HepG2 (cell line): ENCODE results near the gene TEAD1. TPM values are rescaled to one million over a fixed set of nuclear protein-coding genes. Genes with fewer than 3 reads are reported as not detected.
A peak's percentile ranks its signal among the peaks of the same experiment; 100 is the strongest.

Experiments used
- ARNTL ChIP-seq: sonication (generic); formaldehyde crosslinking; IDR thresholded peaks from 2 replicates; pipeline ENCODE4 v1.4.0; 2020; ENCODE audit warnings: mild to moderate bottlenecking, missing genetic modification reagents
- EP300 ChIP-seq, 3 experiments: sonication (generic) in 1 of 3; formaldehyde crosslinking in 1 of 3; IDR thresholded peaks; 2 replicates each; pipeline versions ENCODE4 v1.5.1 to v1.6.1; 2011 to 2020; ENCODE audit warnings: low read depth in 2 of 3, low read length in 2 of 3, borderline replicate concordance in 1 of 3, improper control_type of control experiment in 1 of 3, mild to moderate bottlenecking in 1 of 3, missing genetic modification reagents in 1 of 3, moderate library complexity in 1 of 3
- GATAD2A ChIP-seq: IDR thresholded peaks from 2 replicates; pipeline ENCODE4 v1.6.1; 2016
- IRF2 ChIP-seq: IDR thresholded peaks from 2 replicates; pipeline ENCODE4 v1.6.1; 2018; ENCODE audit warnings: missing genetic modification reagents, missing compliant biosample characterization
- JARID2 ChIP-seq: sonication (generic); formaldehyde crosslinking; IDR thresholded peaks from 2 replicates; pipeline ENCODE4 v1.8.1; 2023; ENCODE audit warnings: missing genetic modification reagents, inconsistent platforms; ENCODE audit not compliant: insufficient replicate concordance
- KDM4B ChIP-seq: sonication (generic); formaldehyde crosslinking; IDR thresholded peaks from 2 replicates; pipeline ENCODE4 v1.4.0; 2020; ENCODE audit warnings: missing genetic modification reagents
- KLF11 ChIP-seq: IDR thresholded peaks from 2 replicates; pipeline ENCODE4 v1.6.1; 2016; ENCODE audit warnings: missing compliant biosample characterization
- NFE2L1 ChIP-seq: sonication (generic); formaldehyde crosslinking; IDR thresholded peaks from 2 replicates; pipeline ENCODE4 v1.4.0; 2020; ENCODE audit warnings: missing genetic modification reagents, mild to moderate bottlenecking, borderline replicate concordance
- PAWR ChIP-seq: sonication (generic); formaldehyde crosslinking; IDR thresholded peaks from 2 replicates; pipeline ENCODE4 v1.4.0; 2020; ENCODE audit warnings: missing genetic modification reagents, mild to moderate bottlenecking, borderline replicate concordance
- RERE ChIP-seq: IDR thresholded peaks from 2 replicates; pipeline ENCODE4 v1.6.1; 2016; ENCODE audit warnings: low read depth, missing genetic modification reagents, missing compliant biosample characterization
- REXO4 ChIP-seq: sonication (generic); formaldehyde crosslinking; IDR thresholded peaks from 2 replicates; pipeline ENCODE4 v1.8.0; 2022; ENCODE audit warnings: missing genetic modification reagents, mild to moderate bottlenecking, borderline replicate concordance
- SAP130 ChIP-seq: IDR thresholded peaks from 2 replicates; pipeline ENCODE4 v1.6.1; 2016; ENCODE audit warnings: low read depth
- SMYD3 ChIP-seq: sonication (generic); formaldehyde crosslinking; IDR thresholded peaks from 2 replicates; pipeline ENCODE4 v1.8.1; 2023; ENCODE audit warnings: mild to moderate bottlenecking, missing genetic modification reagents
- SOX6 ChIP-seq, 2 experiments: fragments of 450-650 bp in 1 of 2; sonication (generic) in 1 of 2; formaldehyde crosslinking in 1 of 2; IDR thresholded peaks; 2 replicates each; pipeline versions ENCODE4 v1.4.0 to v1.6.1; 2017 to 2020; ENCODE audit warnings: antibody characterized with exemption in 1 of 2, mild to moderate bottlenecking in 1 of 2, missing genetic modification reagents in 1 of 2
- TEAD2 ChIP-seq: sonication (generic); formaldehyde crosslinking; IDR thresholded peaks from 2 replicates; pipeline ENCODE4 v1.9.0; 2021; ENCODE audit warnings: missing genetic modification reagents
- TFDP1 ChIP-seq: IDR thresholded peaks from 2 replicates; pipeline ENCODE4 v1.6.1; 2016; ENCODE audit warnings: missing compliant biosample characterization, missing genetic modification reagents, borderline replicate concordance
- XRCC5 ChIP-seq: fragments of 200-400 bp; formaldehyde crosslinking; optimal IDR thresholded peaks from 2 replicates; pipeline ENCODE3; 2017; ENCODE audit warnings: mild to moderate bottlenecking, low read length
- ZBTB20 ChIP-seq: sonication (generic); formaldehyde crosslinking; IDR thresholded peaks from 2 replicates; pipeline ENCODE4 v1.8.1; 2023; ENCODE audit warnings: missing genetic modification reagents, low read depth, mild to moderate bottlenecking, borderline replicate concordance
- ZFYVE20 ChIP-seq: sonication (generic); formaldehyde crosslinking; IDR thresholded peaks from 2 replicates; pipeline ENCODE4 v1.8.0; 2023; ENCODE audit warnings: low read depth, mild to moderate bottlenecking, moderate library complexity, missing genetic modification reagents, borderline replicate concordance
- ZMYM4 ChIP-seq: sonication (generic); formaldehyde crosslinking; IDR thresholded peaks from 2 replicates; pipeline ENCODE4 v1.8.1; 2023; ENCODE audit warnings: mild to moderate bottlenecking, missing genetic modification reagents
- ZNF121 ChIP-seq: sonication (generic); formaldehyde crosslinking; IDR thresholded peaks from 2 replicates; pipeline ENCODE4 v1.5.0; 2020; ENCODE audit warnings: mild to moderate bottlenecking, missing genetic modification reagents
- ZNF331 ChIP-seq: sonication (generic); formaldehyde crosslinking; IDR thresholded peaks from 2 replicates; pipeline ENCODE4 v1.4.0; 2020; ENCODE audit warnings: missing genetic modification reagents
- ZNF441 ChIP-seq: sonication (generic); formaldehyde crosslinking; IDR thresholded peaks from 2 replicates; pipeline ENCODE4 v1.7.0; 2021; ENCODE audit warnings: missing genetic modification reagents, borderline replicate concordance
- ZNF543 ChIP-seq: sonication (generic); formaldehyde crosslinking; IDR thresholded peaks from 2 replicates; pipeline ENCODE4 v1.4.0; 2020; ENCODE audit warnings: mild to moderate bottlenecking, missing genetic modification reagents
- ZNF660 ChIP-seq: sonication (generic); formaldehyde crosslinking; IDR thresholded peaks from 2 replicates; pipeline ENCODE4 v1.5.1; 2020; ENCODE audit warnings: mild to moderate bottlenecking, low read depth, missing genetic modification reagents, borderline replicate concordance
- polyA plus RNA-seq, 8 experiments: library from polyadenylated mRNA; depleted of rRNA in 3 of 8; stranded (reverse) in 7 of 8; unstranded in 1 of 8; fragments of >200 nt; fragmentation: Illumina TruSeq in 4 of 8; extraction: Trizol in 4 of 8; gene quantifications; 2 replicates each; pipeline versions ENCODE4 v1.2.1 to v1.2.3, GENCODE V29; 2011 to 2016; ENCODE audit warnings: low read depth in 4 of 8, missing spikeins in 1 of 8, mixed read lengths in 1 of 8; ENCODE audit not compliant: insufficient read depth in 1 of 8
- total RNA-seq, 5 experiments: library from RNA; depleted of rRNA; stranded (reverse); fragments of >200 nt; fragmentation: Illumina TruSeq; extraction: Trizol; gene quantifications; 2 replicates each; pipeline ENCODE4 v1.2.3, GENCODE V29; 2016; ENCODE audit warnings: low read depth in 1 of 5

TEAD1 gene
- total and polyA plus RNA-seq, 2 of the 13 experiments (the other 11 are each of a cell fraction or from before 2014, with no cell fraction given): 20.1 to 30.5 TPM

- TF ChIP-seq ZFYVE20 (CRISPR knock-in tag): no peak
- TF ChIP-seq XRCC5: no peak
- peak; percentile 46; the same call in 1 of the 2 replicates for TF ChIP-seq IRF2
- TF ChIP-seq SOX6 (IDR thresholded peaks at IDR 0.05): no peak
- peak; percentile 51 for TF ChIP-seq SOX6 (CRISPR knock-in tag; IDR thresholded peaks at IDR 0.05)
- TF ChIP-seq GATAD2A (CRISPR knock-in tag): peak; percentile 56
- no peak for TF ChIP-seq KLF11 (CRISPR knock-in tag)
- TF ChIP-seq ZNF660 (CRISPR knock-in tag): no peak
- TF ChIP-seq ZNF543 (CRISPR knock-in tag): no peak
- TF ChIP-seq NFE2L1: no peak
- no peak for TF ChIP-seq PAWR (CRISPR knock-in tag)
- no peak for TF ChIP-seq ZBTB20 (CRISPR knock-in tag)
- TF ChIP-seq ZMYM4 (CRISPR knock-in tag): 0 out of 2 replicates have a peak, but pooled peaks have one; percentile 26
- no peak for TF ChIP-seq RERE (CRISPR knock-in tag)
- TF ChIP-seq ZNF121: no peak
- TF ChIP-seq ZNF441 (CRISPR knock-in tag): no peak
- TF ChIP-seq EP300 (IDR thresholded peaks at IDR 0.05; ENCODE audit: low read depth in 2 of 2, low read length in 2 of 2): 0 out of 4 replicates have a peak, but pooled peaks of 1 of the 2 experiments have one; percentile 19
- TF ChIP-seq EP300 (CRISPR knock-in tag; IDR thresholded peaks at IDR 0.05; ENCODE audit: borderline replicate concordance): no peak
- no peak for TF ChIP-seq REXO4
- peak; percentile 54 for TF ChIP-seq SAP130 (CRISPR knock-in tag)
- TF ChIP-seq KDM4B (CRISPR knock-in tag): no peak
- no peak for TF ChIP-seq TFDP1
- no peak for TF ChIP-seq TEAD2 (CRISPR knock-in tag)
- no peak for TF ChIP-seq SMYD3 (CRISPR knock-in tag)
- no peak for TF ChIP-seq ARNTL
- TF ChIP-seq ZNF331 (CRISPR knock-in tag): no peak
- no peak for TF ChIP-seq JARID2 (CRISPR knock-in tag)
Observed at GRCh38 chr11:12829131-12829530, 154.9 kb downstream of the TEAD1 start (continued).
